Endothelial cell of umbilical vein (primary cell): ENCODE measurements around the gene ING1. TPM values are rescaled to one million over a fixed set of nuclear protein-coding genes. Genes with fewer than 3 reads are reported as not detected.

Experiments used
- BruUV-seq: library from RNA; stranded (reverse); fragments of 400-500 nt; replicated peaks from 2 replicates; lab custom pipeline; 2021; lab: Mats Ljungman, UMichigan
- CTCF ChIA-PET: fragments of 300-600, 350-600 bp; sonication (Branson Sonifier 250); formaldehyde crosslinking; loops from one replicate; lab custom pipeline; 2021; ENCODE audit warnings: antibody characterized with exemption, inconsistent platforms; lab: Charles Lee
- POLR2A ChIA-PET: fragments of 300-600, 350-600 bp; sonication (Branson Sonifier 250); formaldehyde crosslinking; loops from one replicate; lab custom pipeline; 2021; ENCODE audit warnings: antibody characterized with exemption, inconsistent platforms; lab: Charles Lee
- DNase-seq: peaks from one replicate; pipeline ENCODE4 v3.0.0-alpha.2; 2011; ENCODE audit warnings: low read depth, low spot score
- FAIRE-seq: peaks from 2 replicates; lab custom pipeline; 2011; peaks lifted over from hg19 to GRCh38; lab: Jason Lieb, UNC
- H2AFZ ChIP-seq: 2 replicates; pipeline ENCODE4 v1.6.0; 2012; ENCODE audit warnings: low read depth, low read length, control low read depth, inconsistent platforms
- H3K27ac ChIP-seq: 2 replicates; pipeline ENCODE4 v1.5.1; 2011; ENCODE audit warnings: low read depth, mild to moderate bottlenecking, control low read depth, low read length, moderate library complexity; ENCODE audit not compliant: insufficient read depth
- H3K27me3 ChIP-seq, 2 experiments: 2 replicates each; pipeline versions ENCODE4 v1.6.0 to v1.6.1; 2011; ENCODE audit warnings: low read length in 2 of 2, mixed read lengths in 1 of 2; ENCODE audit not compliant: control insufficient read depth in 2 of 2, insufficient read depth in 2 of 2
- H3K36me3 ChIP-seq, 2 experiments: 2 replicates in 1 of 2; 3 replicates in 1 of 2; pipeline ENCODE4 v1.5.1; 2011; ENCODE audit warnings: low read length in 2 of 2, mild to moderate bottlenecking in 1 of 2, moderate library complexity in 1 of 2; ENCODE audit not compliant: control insufficient read depth in 2 of 2, insufficient read depth in 2 of 2; ENCODE audit errors: extremely low read depth in 1 of 2
- H3K4me1 ChIP-seq: 3 replicates; pipeline ENCODE4 v1.5.1; 2011; ENCODE audit warnings: mild to moderate bottlenecking, low read length; ENCODE audit not compliant: control insufficient read depth, insufficient read depth; ENCODE audit errors: extremely low read depth
- H3K4me2 ChIP-seq: 2 replicates; pipeline ENCODE4 v1.6.1; 2011; ENCODE audit warnings: low read length, control low read depth, mixed read lengths; ENCODE audit not compliant: insufficient read depth
- H3K4me3 ChIP-seq, 3 experiments: fragments of 200-600 bp in 1 of 3; sonication (generic), shearing (Covaris generic) in 1 of 3; replicated peaks in 1 of 3; 2 replicates each; pipeline ENCODE4 v1.5.1; 2011 to 2016; ENCODE audit warnings: control low read depth in 3 of 3, low read length in 3 of 3, mild to moderate bottlenecking in 2 of 3, inconsistent platforms in 1 of 3, low read depth in 1 of 3, moderate library complexity in 1 of 3; ENCODE audit not compliant: insufficient read depth in 1 of 3
- H3K79me2 ChIP-seq: 2 replicates; pipeline ENCODE4 v1.6.0; 2012; ENCODE audit warnings: low read length, inconsistent platforms; ENCODE audit not compliant: control insufficient read depth, insufficient read depth
- H3K9ac ChIP-seq: replicated peaks from 2 replicates; pipeline ENCODE3; 2011; ENCODE audit warnings: low read length, control low read depth; ENCODE audit not compliant: insufficient read depth; ENCODE audit errors: extremely low read depth
- H3K9me1 ChIP-seq: replicated peaks from 3 replicates; pipeline ENCODE4 v1.6.0; 2011; ENCODE audit warnings: mild to moderate bottlenecking, low read length; ENCODE audit not compliant: control insufficient read depth, insufficient read depth; ENCODE audit errors: extremely low read depth
- H3K9me3 ChIP-seq: replicated peaks from 2 replicates; pipeline ENCODE4 v1.5.1; 2012; ENCODE audit warnings: low read length, inconsistent platforms; ENCODE audit not compliant: control insufficient read depth, insufficient read depth
- H4K20me1 ChIP-seq: replicated peaks from 2 replicates; pipeline ENCODE3; 2011; ENCODE audit warnings: mild to moderate bottlenecking, low read length; ENCODE audit not compliant: control insufficient read depth, insufficient read depth; ENCODE audit errors: extremely low read depth
- EZH2 ChIP-seq: IDR thresholded peaks from 2 replicates; pipeline ENCODE4 v1.6.1; 2012; ENCODE audit warnings: borderline replicate concordance, low read depth, mild to moderate bottlenecking, moderate library complexity, low read length, inconsistent platforms; ENCODE audit not compliant: severe bottlenecking
- FOS ChIP-seq: IDR thresholded peaks from 2 replicates; pipeline ENCODE4 v1.6.1; 2011; ENCODE audit warnings: mild to moderate bottlenecking, low read length, moderate library complexity, borderline replicate concordance; ENCODE audit not compliant: insufficient read depth
- GATA2 ChIP-seq: IDR thresholded peaks from 2 replicates; pipeline ENCODE4 v1.7.0; 2011; ENCODE audit warnings: low read depth, mild to moderate bottlenecking, moderate library complexity, mixed read lengths, low read length; ENCODE audit not compliant: insufficient read length, insufficient read depth
- JUN ChIP-seq: IDR thresholded peaks from 2 replicates; pipeline ENCODE4 v1.6.1; 2011; ENCODE audit warnings: borderline replicate concordance, low read depth; ENCODE audit not compliant: insufficient read length, insufficient read depth
- MYC ChIP-seq: IDR thresholded peaks from one replicate; pipeline ENCODE4 v1.6.1; 2011; ENCODE audit warnings: mild to moderate bottlenecking, low read depth, low read length
- POLR2A ChIP-seq: IDR thresholded peaks from 2 replicates; pipeline ENCODE4 v1.6.1; 2012; ENCODE audit warnings: low read depth, mild to moderate bottlenecking, control low read depth, low read length
- POLR2AphosphoS5 ChIP-seq: IDR thresholded peaks from 2 replicates; pipeline ENCODE4 v1.6.1; 2012; ENCODE audit warnings: low read depth, mild to moderate bottlenecking, control low read depth, low read length, moderate library complexity; ENCODE audit not compliant: insufficient read depth
- dilution Hi-C: fragments of 300-500 bp; cut with MboI; formaldehyde crosslinking; loops from one replicate; pipeline ENCODE4 v1.15.0; 2019; ENCODE audit warnings: low sequenced_read_pairs; ENCODE audit not compliant: extremely low pct_ligation_motif_present
- intact Hi-C: fragments of 100-400 bp; cut with micrococcal nuclease; formaldehyde crosslinking; loops from one replicate; pipeline ENCODE4 v1.10.0; 2022
- polyA plus RNA-seq, 4 experiments: library from polyadenylated mRNA; depleted of rRNA in 3 of 4; stranded (reverse) in 3 of 4; unstranded in 1 of 4; fragments of >200 nt; gene quantifications; 2 replicates each; pipeline versions ENCODE4 v1.2.1 to v1.2.3, GENCODE V29; 2011 to 2012; ENCODE audit warnings: missing spikeins in 1 of 4
- total RNA-seq: library from RNA; stranded (reverse); gene quantifications from 2 replicates; pipeline ENCODE4 v1.2.3, GENCODE V29; 2021
- TF ChIP-seq, protein P1 (sequence below), 2 donors: IDR thresholded peaks; 1 replicate in 1 of 2; 2 replicates in 1 of 2; pipeline ENCODE4 v1.5.1; 2011; ENCODE audit warnings: low read length in 2 of 2, mild to moderate bottlenecking in 2 of 2, moderate library complexity in 2 of 2, control low read depth in 1 of 2, inconsistent platforms in 1 of 2, low read depth in 1 of 2; ENCODE audit not compliant: insufficient read depth in 1 of 2; ENCODE audit errors: extremely low read depth in 1 of 2
- TF ChIP-seq, protein P2 (sequence below): IDR thresholded peaks from 2 replicates; pipeline ENCODE4 v1.6.1; 2011; ENCODE audit not compliant: insufficient read depth, insufficient read length

The ING1 gene
- total and polyA plus RNA-seq, 2 donors (not counting 3 experiments of a cell fraction or from before 2014, with no cell fraction given): 10.4 to 10.9 TPM

DNA sequence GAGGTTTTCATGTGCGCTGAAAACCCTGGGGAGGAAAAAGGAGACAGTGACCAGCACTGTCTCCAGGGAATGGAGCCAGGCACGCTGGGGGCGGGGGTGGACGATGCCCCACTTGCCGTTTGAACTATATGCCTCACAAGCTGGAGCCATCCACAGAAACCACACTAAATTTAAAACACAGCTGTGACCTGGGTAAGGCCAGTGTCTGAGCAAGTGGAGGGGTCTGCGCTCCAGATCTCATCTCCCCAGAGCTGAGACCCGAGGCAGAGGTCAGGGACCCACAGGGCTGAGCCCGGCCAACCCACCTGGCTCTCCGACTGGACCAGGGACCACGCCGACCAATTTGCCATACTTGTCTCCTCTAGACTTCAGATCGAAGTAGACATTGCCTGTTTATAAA lies 30.8 kb upstream of the ING1 start:
- dilution Hi-C loops (no loop called here), intact Hi-C loops (no loop called here)
- Histone ChIP-seq H4K20me1 (no peaks in the 10 kb centered on the region), H3K27ac (no peak overlapping the region), H3K9ac (no peak overlapping the region), H3K9me1 (no peaks in the 10 kb centered on the region), H3K4me3 (no peak overlapping the region), H3K36me3 (peaks cover 17 to 26% of the 10 kb centered on the region in 2 experiments), H3K4me2 (no peak overlapping the region), H3K9me3 (no peaks in the 10 kb centered on the region), H3K27me3 (no peaks in the 10 kb centered on the region), H2AFZ (no peak overlapping the region), H3K4me1 (no peaks in the 10 kb centered on the region), H3K79me2 (no peaks in the 10 kb centered on the region)
- ChIA-PET POLR2A (no interaction called here), CTCF (interaction anchor here (0.7 to 1.8 kb wide), 7 partner anchors 10 to 525 kb away, joined by 3 to 9 read pairs (median 3); no protein-coding TSS in a partner anchor)
- FAIRE-seq (no peak), DNase-seq (no peak)
- TF ChIP-seq, protein P1, sequence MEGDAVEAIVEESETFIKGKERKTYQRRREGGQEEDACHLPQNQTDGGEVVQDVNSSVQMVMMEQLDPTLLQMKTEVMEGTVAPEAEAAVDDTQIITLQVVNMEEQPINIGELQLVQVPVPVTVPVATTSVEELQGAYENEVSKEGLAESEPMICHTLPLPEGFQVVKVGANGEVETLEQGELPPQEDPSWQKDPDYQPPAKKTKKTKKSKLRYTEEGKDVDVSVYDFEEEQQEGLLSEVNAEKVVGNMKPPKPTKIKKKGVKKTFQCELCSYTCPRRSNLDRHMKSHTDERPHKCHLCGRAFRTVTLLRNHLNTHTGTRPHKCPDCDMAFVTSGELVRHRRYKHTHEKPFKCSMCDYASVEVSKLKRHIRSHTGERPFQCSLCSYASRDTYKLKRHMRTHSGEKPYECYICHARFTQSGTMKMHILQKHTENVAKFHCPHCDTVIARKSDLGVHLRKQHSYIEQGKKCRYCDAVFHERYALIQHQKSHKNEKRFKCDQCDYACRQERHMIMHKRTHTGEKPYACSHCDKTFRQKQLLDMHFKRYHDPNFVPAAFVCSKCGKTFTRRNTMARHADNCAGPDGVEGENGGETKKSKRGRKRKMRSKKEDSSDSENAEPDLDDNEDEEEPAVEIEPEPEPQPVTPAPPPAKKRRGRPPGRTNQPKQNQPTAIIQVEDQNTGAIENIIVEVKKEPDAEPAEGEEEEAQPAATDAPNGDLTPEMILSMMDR (IDR thresholded peaks at IDR 0.05; ENCODE audit: extremely low read depth in 1 of 2, insufficient read depth in 1 of 2, low read depth in 1 of 2, low read length in 2 of 2): no peak
- TF ChIP-seq GATA2: no peak
- TF ChIP-seq JUN: no peak
- TF ChIP-seq, protein P2, sequence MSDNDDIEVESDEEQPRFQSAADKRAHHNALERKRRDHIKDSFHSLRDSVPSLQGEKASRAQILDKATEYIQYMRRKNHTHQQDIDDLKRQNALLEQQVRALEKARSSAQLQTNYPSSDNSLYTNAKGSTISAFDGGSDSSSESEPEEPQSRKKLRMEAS: no peak
- TF ChIP-seq POLR2A: no peak
- no peak for TF ChIP-seq MYC
- no peak for TF ChIP-seq EZH2
- no peak for TF ChIP-seq POLR2AphosphoS5
- TF ChIP-seq FOS: no peak
- BruUV-seq: no TSS peak
